Hepatocyte (in vitro differentiated cells): ENCODE measurements around the gene CCDC18. TPM values are rescaled to one million over a fixed set of nuclear protein-coding genes. Genes with fewer than 3 reads are reported as not detected.

Experiments
- DNase-seq: peaks from one replicate; pipeline ENCODE4 v3.0.0-alpha.2; 2016; ENCODE audit warnings: low spot score
- H2AFZ ChIP-seq: fragments of 200-600 bp; sonication (generic); 2 replicates; pipeline ENCODE4 v1.6.0; 2016; ENCODE audit warnings: antibody characterized with exemption, mild to moderate bottlenecking
- H3K27ac ChIP-seq: fragments of 200-600 bp; sonication (generic); 2 replicates; pipeline ENCODE4 v1.5.1; 2016; ENCODE audit warnings: mild to moderate bottlenecking
- H3K27me3 ChIP-seq: fragments of 200-600 bp; sonication (generic); 2 replicates; pipeline ENCODE4 v1.6.1; 2016
- H3K36me3 ChIP-seq: fragments of 200-600 bp; sonication (generic); replicated peaks from 2 replicates; pipeline ENCODE4 v1.5.1; 2016; ENCODE audit warnings: low read depth; ENCODE audit not compliant: insufficient read depth
- H3K4me1 ChIP-seq: fragments of 200-600 bp; sonication (generic); 2 replicates; pipeline ENCODE4 v1.5.1; 2016; ENCODE audit warnings: mild to moderate bottlenecking, moderate library complexity; ENCODE audit not compliant: insufficient read depth
- H3K4me2 ChIP-seq: fragments of 200-600 bp; sonication (generic); 2 replicates; pipeline ENCODE4 v1.6.0; 2016
- H3K4me3 ChIP-seq: fragments of 200-600 bp; sonication (generic); 2 replicates; pipeline ENCODE4 v1.5.1; 2016; ENCODE audit warnings: mild to moderate bottlenecking
- H3K79me2 ChIP-seq: fragments of 200-600 bp; sonication (generic); 2 replicates; pipeline ENCODE4 v1.6.0; 2017; ENCODE audit warnings: mild to moderate bottlenecking
- H3K9me2 ChIP-seq: fragments of 200-600 bp; sonication (generic); replicated peaks from 2 replicates; pipeline ENCODE4 v1.6.0; 2017; ENCODE audit warnings: mild to moderate bottlenecking; ENCODE audit not compliant: insufficient read depth
- H3K9me3 ChIP-seq: fragments of 200-600 bp; sonication (generic); 2 replicates; pipeline ENCODE4 v1.5.1; 2016; ENCODE audit warnings: low read depth, mild to moderate bottlenecking
- H4K20me1 ChIP-seq: fragments of 200-600 bp; sonication (generic); 2 replicates; pipeline ENCODE4 v1.6.0; 2016; ENCODE audit warnings: mild to moderate bottlenecking; ENCODE audit not compliant: insufficient read depth, poor library complexity, severe bottlenecking
- EZH2 ChIP-seq: fragments of 200-600 bp; sonication (generic); IDR thresholded peaks from 2 replicates; pipeline ENCODE4 v1.6.1; 2016; ENCODE audit warnings: antibody characterized with exemption, mild to moderate bottlenecking, borderline replicate concordance
- EZH2phosphoT487 ChIP-seq: fragments of 200-600 bp; sonication (generic); IDR thresholded peaks from one replicate; pipeline ENCODE4 v1.6.1; 2018; ENCODE audit warnings: antibody characterized with exemption, mild to moderate bottlenecking, low read depth, moderate library complexity; ENCODE audit not compliant: unreplicated experiment, severe bottlenecking
- WGBS: methylation state at CpG from one replicate; pipeline ENCODE4 v1.1.6; 2016; ENCODE audit warnings: low lambda C conversion rate; ENCODE audit errors: missing lambda C conversion rate; 5-methylcytosine and 5-hydroxymethylcytosine counted together
- polyA plus RNA-seq: library from polyadenylated mRNA; unstranded; fragments of >200 nt; fragmentation: Nextera tagmentation; extraction: Ambion mirVana; gene quantifications from 2 replicates; pipeline ENCODE4 v1.2.1, GENCODE V29; 2016
- total RNA-seq: library from RNA; depleted of rRNA; stranded (reverse); fragments of >200 nt; gene quantifications from 2 replicates; pipeline ENCODE4 v1.2.3, GENCODE V29; 2014
- TF ChIP-seq, protein P1 (sequence below): fragments of 200-600 bp; sonication (generic); IDR thresholded peaks from 2 replicates; pipeline ENCODE4 v1.5.1; 2016; ENCODE audit warnings: antibody characterized with exemption, mild to moderate bottlenecking; ENCODE audit not compliant: poor library complexity

CCDC18 gene
- total and polyA plus RNA-seq, 2 experiments from 2014 or later, result 4.9 to 6.8 TPM

DNA sequence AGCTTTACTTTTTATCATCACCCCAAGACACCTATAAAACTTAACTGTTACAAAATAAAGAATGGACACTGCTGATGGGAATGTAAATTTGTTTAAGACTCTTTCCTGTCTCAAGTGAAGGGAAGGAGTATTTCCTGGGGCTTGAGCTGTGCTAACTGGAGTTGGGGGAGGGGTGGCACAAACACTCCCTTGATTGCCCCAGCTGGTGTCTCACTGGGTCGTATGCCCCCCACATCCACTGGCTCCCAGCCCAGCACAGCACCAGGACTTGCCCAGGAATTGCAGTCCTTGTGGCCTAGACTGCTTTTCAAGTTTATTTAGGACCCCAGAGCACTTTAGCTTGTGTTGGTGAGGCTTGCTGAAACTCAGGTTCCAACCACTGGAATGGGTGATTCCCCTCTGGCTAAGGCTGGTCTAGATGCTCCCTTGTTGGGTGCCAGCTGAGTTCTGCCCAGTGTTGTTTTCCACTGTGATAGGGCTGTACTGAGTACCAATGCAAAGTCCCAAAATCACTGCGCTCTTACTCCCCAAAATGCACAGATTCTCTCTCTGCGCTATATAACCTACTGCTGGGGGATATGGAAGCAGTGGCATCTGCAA lies 116.1 kb downstream of the CCDC18 start:
- no peak for TF ChIP-seq EZH2phosphoT487
- TF ChIP-seq EZH2, result no peak
- TF ChIP-seq, protein P1, sequence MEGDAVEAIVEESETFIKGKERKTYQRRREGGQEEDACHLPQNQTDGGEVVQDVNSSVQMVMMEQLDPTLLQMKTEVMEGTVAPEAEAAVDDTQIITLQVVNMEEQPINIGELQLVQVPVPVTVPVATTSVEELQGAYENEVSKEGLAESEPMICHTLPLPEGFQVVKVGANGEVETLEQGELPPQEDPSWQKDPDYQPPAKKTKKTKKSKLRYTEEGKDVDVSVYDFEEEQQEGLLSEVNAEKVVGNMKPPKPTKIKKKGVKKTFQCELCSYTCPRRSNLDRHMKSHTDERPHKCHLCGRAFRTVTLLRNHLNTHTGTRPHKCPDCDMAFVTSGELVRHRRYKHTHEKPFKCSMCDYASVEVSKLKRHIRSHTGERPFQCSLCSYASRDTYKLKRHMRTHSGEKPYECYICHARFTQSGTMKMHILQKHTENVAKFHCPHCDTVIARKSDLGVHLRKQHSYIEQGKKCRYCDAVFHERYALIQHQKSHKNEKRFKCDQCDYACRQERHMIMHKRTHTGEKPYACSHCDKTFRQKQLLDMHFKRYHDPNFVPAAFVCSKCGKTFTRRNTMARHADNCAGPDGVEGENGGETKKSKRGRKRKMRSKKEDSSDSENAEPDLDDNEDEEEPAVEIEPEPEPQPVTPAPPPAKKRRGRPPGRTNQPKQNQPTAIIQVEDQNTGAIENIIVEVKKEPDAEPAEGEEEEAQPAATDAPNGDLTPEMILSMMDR, result no peak
- H3K4me2 ChIP-seq, result no peak overlapping the region
- WGBS, result 74% methylated on average over 3 of the region's 3 CpGs

DNA sequence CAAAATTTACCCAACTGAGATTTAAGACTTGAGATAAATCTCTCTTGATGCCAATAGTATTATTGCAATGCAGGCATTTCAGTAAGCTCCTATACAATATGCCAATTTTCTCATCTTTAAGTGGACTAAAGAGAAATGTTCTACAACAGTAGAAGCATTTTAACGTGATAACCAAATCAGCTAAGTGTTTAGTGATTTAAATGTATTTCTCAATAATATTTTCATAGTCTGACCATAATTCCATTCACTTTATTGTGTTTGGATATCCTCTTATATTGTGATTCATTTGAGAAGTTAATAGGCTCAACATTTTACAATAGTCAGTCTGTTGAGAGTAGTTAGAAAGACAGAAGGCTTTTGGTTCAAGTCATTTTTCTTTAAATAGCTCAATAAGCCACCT lies 120.6 kb downstream of the CCDC18 start:
- TF ChIP-seq, protein P1, result no peak
- TF ChIP-seq EZH2, result no peak
- TF ChIP-seq EZH2phosphoT487, result no peak

More for the DNA sequence above, 116.1 kb downstream of the CCDC18 start:
- Histone ChIP-seq H3K9me3 (no peaks in the 10 kb centered on the region), H3K36me3 (no peaks in the 10 kb centered on the region), H2AFZ (no peak overlapping the region), H4K20me1 (no peaks in the 10 kb centered on the region), H3K79me2 (no peaks in the 10 kb centered on the region), H3K4me1 (no peaks in the 10 kb centered on the region), H3K27me3 (no peaks in the 10 kb centered on the region), H3K4me3 (no peak overlapping the region), H3K27ac (no peak overlapping the region), H3K9me2 (no peaks in the 10 kb centered on the region)
- no peak for DNase-seq

DNA sequence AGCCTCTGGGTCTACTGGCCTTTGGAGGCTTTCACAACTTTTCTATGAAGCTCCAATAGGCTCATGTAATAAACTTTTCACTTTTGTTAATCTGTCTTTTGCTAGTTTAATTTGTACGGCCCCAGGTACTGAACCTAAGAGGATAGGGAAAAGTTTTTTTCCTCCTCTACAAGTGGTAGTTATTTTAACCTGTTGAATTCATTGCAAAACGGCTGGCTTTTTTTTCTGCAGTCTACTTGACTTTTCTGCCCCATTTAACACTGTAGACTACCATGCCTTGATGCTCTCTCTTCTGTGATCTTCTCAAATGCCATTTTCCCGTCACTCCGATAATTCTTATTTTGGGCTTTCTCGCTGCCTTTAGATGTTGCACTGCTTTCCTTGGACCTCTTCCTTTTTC lies 121.6 kb downstream of the CCDC18 start:
- WGBS, result 86% methylated on average over 5 of the region's 5 CpGs
- H3K4me3 ChIP-seq, result no peak overlapping the region
- no peaks in the 10 kb centered on the region for H3K9me3 ChIP-seq
- H3K27ac ChIP-seq, result no peak overlapping the region
- H3K4me1 ChIP-seq, result no peaks in the 10 kb centered on the region
- H3K79me2 ChIP-seq, result no peaks in the 10 kb centered on the region
- H2AFZ ChIP-seq, result no peak overlapping the region
- no peak overlapping the region for H3K4me2 ChIP-seq
- no peak for DNase-seq
- H3K9me2 ChIP-seq, result no peaks in the 10 kb centered on the region
- no peaks in the 10 kb centered on the region for H3K27me3 ChIP-seq
- no peaks in the 10 kb centered on the region for H3K36me3 ChIP-seq
- TF ChIP-seq EZH2phosphoT487 (no peak), EZH2 (no peak)
- TF ChIP-seq, protein P1, result no peak
- H4K20me1 ChIP-seq, result no peaks in the 10 kb centered on the region

More for the DNA sequence above, 120.6 kb downstream of the CCDC18 start:
- Histone ChIP-seq H3K4me1 (no peaks in the 10 kb centered on the region), H3K27me3 (no peaks in the 10 kb centered on the region), H3K9me3 (no peaks in the 10 kb centered on the region), H2AFZ (no peak overlapping the region), H4K20me1 (no peaks in the 10 kb centered on the region), H3K4me3 (no peak overlapping the region), H3K79me2 (no peaks in the 10 kb centered on the region), H3K9me2 (no peaks in the 10 kb centered on the region), H3K4me2 (no peak overlapping the region), H3K27ac (no peak overlapping the region), H3K36me3 (no peaks in the 10 kb centered on the region)
- WGBS, result 67% methylated on average over 1 of the region's 1 CpG
- DNase-seq, result no peak

DNA sequence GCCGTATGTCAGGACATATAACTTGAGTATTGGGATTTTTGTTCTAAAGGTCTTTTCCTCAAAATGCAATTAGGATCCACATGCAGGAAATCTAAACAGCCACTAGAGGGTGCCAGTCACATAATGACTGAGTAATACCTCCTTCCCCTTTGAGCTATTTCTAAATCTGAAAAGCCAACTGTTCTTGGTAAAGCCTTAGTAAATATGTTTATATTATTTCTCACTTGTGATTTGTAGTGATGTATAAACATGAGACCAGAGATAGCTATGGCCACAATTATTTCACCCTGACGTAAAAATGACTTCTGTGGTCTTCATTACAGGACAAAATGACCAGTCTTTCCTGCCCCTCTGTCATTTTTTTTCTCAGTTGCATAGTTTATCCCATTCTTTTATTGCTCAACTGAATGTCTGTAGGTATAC lies 124.2 kb downstream of the CCDC18 start:
- Histone ChIP-seq H3K4me1 (no peaks in the 10 kb centered on the region), H3K27me3 (no peaks in the 10 kb centered on the region), H3K36me3 (no peaks in the 10 kb centered on the region), H3K9me2 (no peaks in the 10 kb centered on the region), H3K4me3 (no peak overlapping the region), H3K9me3 (no peaks in the 10 kb centered on the region), H3K4me2 (no peak overlapping the region), H3K79me2 (no peaks in the 10 kb centered on the region), H3K27ac (no peak overlapping the region), H4K20me1 (no peaks in the 10 kb centered on the region), H2AFZ (no peak overlapping the region)
- 17% methylated on average over 2 of the region's 2 CpGs for WGBS
- TF ChIP-seq EZH2phosphoT487, result no peak
- TF ChIP-seq, protein P1, result peak; percentile 89
- peak; percentile 78 for DNase-seq
